CD4-positive, alpha-beta T cell treated with Interleukin-12 subunit alpha and Interleukin-12 subunit beta, for 1 hour (primary cell): ENCODE measurements around the gene TK2.
A peak's percentile ranks its signal among the peaks of the same experiment; 100 is the strongest.
"Not testable (repeated sequence)": the region's sequence is repeated elsewhere in the genome, so short reads cannot be mapped to it uniquely, and the experiment has no call there.

Experiments
- DNase-seq: peaks from one replicate; pipeline ENCODE4 v3.0.0-alpha.2; 2020

The TK2 gene

DNA sequence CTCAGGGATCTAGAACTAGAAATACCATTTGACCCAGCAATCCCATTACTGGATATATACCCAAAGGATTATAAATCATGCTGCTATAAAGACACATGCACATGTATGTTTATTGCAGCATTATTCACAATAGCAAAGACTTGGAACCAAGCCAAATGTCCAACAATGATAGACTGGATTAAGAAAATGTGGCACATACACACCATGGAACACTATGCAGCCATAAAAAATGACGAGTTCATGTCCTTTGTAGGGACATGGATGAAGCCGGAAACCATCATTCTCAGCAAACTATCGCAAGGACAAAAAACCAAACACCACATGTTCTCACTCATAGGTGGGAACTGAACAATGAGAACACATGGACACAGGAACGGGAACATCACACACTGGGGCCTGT lies 48.4 kb downstream of the TK2 start:
- DNase-seq = not testable (repeated sequence)

DNA sequence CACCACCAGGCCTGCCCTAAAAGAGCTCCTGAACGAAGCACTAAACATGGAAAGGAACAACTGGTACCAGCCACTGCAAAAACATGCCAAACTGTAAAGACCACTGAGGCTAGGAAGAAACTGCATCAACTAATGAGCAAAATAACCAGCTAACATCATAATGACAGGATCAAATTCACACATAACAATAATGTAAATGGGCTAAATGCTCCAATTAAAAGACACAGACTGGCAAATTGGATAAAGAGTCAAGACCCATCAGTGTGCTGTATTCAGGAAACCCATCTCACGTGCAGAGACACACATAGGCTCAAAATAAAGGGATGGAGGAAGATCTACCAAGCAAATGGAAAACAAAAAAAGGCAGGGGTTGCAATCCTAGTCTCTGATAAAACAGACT lies 52.0 kb downstream of the TK2 start:
- DNase-seq = not testable (repeated sequence)

DNA sequence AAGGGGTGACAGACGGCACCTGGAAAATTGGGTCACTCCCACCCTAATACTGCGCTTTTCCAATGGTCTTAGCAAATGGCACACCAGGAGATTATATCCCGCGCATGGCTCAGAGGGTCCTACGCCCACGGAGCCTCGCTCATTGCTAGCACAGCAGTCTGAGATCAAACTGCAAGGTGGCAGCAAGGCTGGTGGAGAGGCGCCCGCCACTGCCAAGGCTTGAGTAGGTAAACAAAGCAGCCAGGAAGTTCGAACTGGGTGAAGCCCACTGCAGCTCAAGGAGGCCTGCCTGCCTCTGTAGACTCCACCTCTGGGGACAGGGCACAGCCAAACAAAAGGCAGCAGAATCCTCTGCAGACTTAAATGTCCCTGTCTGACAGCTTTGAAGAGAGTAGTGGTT lies 53.7 kb downstream of the TK2 start:
- not testable (repeated sequence) for DNase-seq

DNA sequence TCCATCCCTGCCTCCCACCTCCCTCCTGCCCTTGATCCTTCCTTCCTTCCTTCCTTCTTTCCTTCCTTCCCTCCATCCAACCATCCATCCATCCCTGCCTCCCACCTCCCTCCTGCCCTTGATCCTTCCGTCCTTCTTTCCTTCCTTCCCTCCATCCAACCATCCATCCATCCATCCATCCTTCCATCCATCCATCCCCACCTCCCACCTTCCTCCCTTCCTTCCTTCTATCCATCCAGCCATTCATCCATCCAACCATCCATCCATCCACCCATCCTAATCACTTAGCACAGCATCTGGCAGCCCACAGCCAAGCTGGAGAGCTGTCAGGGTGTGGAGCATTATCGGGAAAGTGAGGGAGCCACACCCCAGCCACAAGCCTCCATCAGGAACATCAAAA lies 54.5 kb downstream of the TK2 start:
- DNase-seq = no peak

DNA sequence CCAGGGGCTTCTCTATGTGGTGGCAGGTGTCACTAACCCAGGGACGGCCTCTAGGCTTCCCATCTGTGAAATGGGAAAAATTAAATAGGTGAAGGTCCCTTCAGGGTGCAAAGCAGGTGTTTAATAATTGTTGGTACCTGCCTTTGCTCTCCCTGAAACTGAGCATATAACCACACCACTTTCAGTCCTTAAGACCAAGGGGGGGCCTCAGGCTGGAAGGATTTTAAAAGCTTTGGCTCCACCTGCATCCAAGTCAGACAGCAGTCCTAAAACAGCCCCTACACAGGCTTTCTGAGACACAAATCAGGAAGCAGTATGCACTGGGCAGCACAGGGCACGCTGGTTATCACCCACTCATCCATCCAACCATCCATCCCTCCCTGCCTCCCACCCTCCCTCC lies 55.0 kb downstream of the TK2 start:
- DNase-seq = no peak

DNA sequence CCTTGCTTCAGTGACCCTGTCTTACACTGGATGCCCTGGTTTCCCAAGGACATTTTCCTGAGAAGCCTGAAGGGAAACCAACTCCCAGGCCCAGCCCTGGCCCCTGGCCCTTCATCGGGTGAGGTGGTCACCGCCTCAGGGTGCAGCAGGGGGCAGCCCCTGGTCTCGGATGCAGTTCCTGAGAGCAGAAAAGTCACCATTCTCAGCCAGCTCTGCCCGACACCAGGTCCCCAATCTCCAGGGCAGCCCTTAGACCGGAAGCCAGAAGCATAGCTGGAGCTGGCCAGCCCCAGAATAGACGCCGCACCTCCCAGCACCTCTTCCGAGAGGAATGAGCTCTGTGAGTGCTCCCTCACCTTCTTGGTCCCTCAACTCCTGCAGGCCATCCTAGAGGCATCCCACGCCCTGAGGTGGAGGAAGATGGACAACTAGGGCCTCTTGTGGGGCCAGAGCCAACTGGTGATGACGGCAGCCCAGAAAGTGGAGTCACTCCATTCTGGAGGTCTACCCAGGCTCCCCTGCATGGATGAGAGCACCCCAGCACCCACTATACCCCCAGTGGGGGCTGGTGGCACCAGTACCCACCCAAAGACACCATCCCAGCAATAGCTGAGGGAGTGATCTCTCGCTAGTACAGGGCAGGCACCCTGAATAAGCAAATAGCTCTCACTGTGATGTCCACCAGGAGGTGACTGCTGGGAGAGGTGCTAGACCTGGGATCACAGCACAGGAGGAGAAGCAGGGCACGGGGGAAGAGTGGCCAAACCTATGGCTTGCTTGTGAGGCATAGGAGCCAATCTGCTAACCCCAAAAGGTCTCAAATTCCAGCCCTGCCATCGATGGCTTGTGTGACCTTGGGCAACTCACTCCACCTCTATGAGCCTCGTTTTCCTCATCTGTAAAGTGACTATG lies 56.2 kb downstream of the TK2 start:
- no peak for DNase-seq

DNA sequence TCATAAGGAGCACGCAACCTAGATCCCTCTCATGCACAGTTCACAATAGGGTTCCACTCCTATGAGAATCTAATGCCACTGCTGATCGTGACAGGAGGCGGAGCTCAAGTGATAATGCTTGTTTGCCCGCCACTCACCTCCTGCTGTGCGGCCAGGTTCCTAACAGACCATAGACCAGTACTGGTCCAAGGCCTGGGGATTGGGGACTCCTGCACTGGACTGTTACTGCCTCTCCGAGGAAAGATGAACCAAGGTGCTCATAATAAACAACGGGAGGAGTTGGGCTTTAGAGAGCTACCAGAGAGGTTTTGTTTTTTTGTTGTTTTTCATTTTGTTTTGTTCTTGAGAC lies 58.2 kb downstream of the TK2 start:
- no peak for DNase-seq

DNA sequence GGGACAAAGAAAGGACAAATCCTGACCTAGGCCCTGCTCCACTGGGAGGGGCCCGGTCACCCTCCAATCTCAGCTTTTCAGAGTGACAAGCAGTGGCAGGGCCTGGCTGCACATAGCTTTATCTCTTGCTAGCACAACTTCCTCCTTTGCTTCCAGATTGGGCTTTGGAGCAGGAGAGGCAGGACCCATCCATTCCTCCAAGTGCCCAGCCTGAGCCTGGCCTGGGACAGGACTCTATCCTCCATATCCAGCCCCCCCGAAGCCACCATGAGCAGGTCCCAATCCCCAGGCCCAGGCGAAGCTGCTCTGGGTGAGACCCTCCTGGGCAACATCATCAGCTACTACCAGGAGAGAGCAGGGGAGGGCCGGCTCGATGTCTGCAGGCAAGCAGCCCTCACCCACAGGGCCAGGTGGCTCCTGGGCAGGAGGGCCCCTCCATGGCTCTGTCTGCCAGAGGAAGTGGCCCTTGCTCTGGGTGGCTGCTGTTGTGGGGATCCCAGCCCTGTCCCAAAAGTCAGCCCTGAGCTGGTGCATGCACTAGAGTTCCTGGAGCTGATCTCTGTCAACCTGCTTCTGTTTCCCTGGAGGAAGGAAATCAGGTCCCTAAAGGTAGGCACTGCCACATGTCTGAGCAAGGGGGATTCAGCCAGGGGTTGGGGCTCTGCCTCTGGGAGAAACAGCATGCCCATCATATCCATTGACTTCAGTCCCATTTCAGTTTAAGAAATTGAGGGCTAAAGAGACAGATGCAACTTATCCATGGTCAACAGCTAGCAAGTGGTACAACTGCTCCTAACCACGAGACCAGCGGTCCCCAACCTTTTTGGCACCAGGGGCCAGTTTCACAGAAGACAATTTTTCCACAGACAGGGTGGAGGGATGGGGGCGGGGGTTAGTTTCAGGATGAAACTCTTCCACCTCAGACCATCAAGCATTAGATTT lies 58.9 kb downstream of the TK2 start:
- no peak for DNase-seq

DNA sequence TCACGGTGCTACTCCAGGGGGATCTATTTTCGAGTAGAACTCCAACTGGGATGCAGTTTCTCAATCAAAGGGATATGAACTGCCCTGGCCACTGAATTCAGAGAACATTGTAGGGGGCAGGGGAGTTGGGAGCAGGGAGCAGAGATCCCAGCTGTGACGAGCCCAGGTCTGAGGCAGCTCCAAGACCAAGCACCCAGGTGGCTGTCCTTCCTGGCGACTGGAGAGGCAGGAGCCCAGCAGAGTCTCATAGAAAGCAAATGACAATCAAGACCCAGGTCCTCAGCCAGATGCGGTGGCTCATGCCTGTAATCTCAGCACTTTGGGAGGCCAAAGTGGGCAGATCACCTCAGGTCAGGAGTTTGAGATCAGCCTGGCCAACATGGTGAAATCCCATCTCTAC lies 60.1 kb downstream of the TK2 start:
- DNase-seq = no peak

DNA sequence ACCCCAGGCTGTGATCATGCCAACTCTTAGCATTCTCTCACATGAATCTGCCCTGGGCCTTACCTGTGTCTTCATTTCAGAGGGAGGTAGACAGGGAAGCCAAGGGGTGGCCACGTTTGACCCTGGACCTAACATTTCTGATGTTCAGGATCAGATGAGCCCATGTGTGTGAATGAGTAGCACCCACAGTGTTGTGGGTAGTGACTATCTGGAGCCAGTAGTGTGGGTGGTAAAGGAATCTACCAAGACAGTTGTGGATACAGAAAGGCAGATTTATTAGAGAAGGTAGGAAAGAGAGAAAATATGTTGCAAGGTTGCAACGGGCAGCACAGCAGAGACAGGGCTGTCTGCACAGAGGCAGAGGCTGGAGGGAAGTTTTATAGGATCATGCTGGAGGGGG lies 60.5 kb downstream of the TK2 start:
- DNase-seq = no peak

DNA sequence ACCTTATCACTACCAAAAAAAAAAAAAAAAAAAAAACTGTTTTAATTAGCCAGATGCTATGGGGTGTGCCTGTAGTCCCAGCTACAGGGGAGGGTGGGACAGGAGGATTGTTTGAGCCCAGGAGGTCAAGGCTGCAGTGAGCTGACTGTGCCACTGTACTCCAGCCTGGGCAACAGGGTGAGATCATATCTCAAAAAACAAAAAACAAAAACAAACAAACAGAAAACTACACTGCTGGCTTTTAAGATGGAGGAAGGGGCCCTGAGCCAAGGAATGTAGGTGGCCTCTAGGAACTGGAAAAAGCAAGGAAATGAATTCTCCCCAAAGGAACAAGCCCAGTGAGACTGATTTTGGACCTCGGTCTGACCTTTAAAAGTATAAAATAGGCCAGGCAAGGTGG lies 61.4 kb downstream of the TK2 start:
- no peak for DNase-seq

DNA sequence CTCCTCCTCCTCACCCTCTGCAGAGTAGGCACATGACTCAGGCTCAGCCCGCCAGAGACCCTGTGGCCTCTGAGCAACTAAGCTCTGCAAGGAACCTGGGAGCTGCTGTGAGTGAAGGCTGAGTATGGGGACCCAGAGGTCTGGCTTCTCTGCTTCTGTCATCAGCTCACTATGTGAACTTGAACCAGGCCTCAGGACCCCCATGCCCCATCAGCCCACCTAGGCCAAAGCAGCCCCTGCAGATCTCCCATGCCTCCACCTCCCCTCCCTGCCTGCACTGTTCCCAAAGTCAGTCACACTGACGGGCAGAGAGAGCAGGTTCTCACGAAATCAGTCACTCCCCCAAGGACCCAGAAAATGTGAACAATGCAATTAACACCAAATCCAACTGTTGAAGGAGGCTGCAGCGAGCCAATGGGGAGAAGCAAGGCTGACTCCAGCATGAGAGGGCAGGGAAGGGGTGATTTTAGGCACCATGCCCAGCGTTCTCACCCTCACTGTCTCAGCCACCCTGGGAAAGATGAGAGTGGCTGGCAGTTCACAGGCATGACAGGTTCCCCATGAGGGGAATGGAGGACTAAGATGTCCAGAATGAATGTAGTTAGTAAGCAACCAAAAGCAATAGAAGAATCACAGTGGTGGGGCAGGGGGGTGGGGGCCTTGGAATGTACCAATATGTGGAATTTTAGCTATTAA lies 62.2 kb downstream of the TK2 start:
- no peak for DNase-seq

DNA sequence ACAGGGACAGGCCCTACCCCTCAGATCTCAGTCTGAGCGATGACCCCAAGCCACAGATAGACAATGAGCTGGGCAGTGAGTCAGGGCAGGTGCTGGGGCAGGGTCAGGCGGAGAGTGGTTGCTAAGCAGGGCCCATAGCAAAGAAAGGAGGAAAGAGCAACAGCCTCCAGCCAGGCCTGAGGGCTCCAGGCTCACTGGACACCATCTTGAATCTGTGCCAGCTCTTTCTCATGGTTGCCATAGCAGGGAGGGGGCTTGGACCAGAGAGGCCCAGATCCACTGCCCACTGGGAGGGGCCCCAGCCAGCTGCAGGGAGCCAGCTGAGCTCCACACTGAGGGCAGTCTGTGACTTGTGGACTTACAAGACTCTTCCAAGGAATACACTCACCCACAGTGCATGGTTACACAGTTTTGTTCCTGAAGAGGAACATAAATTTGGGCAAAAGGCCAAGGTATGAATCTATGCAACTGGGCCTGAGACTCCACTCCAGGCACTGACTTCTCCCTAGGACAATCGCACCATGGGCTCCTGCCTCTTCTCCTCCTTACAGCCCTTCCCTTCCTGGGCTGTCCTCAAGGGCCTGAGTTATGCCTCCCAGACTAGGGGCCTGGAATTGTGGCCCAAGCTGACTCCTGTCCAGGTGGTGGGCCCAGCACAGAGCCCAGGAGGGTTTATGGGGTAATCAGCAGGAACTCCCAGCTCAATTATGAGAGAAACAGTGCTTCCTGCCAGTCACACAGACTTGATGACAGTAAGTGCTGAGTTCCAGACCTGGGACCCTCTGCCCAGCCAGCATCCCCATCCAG lies 62.9 kb downstream of the TK2 start:
- no peak for DNase-seq

DNA sequence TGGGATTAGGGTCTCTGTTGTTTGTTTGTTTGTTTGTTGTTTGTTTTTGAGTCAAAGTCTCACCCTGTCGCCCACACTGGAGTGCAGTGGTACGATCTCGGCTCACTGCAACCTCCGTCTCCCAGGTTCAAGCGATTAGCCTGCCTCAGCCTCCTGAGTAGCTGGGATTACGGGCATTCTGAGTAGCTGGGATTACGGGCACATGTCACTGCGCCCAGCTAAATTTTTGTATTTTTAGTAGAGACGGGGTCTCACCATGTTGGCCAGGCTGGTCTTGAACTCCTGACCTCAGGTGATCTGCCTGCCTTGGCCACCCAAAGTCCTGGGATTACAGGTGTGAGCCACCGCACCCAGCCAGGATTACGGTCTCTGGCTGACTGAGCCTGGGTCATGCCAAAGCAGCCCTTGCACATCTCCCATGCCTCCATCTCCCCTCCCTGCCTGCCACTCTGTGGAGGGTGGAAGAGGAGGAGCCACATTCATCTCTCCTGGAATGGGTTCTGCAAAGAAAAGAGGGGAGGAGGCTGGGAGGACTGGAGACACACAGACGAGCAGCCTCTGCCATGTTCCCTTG lies 63.6 kb downstream of the TK2 start:
- no peak for DNase-seq

DNA sequence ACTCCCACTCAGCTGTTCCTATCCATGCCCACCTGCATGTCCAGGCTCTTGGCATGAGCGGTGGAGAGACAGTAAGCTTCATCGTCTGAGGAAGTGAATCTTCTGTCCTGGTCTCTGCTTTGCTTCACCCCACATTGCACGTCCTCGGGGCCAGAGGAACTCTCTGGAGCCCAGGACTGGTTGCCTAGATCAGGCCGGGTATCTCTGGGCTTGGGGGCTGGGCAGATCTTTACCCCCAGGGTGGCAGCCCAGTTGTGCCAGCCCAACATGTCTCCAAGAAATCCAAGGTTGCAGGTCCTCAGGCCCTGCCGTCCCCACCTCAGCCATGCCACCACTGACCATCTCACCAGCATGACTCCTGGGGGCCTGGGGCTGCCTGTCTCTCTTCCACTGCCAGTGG lies 64.5 kb downstream of the TK2 start:
- DNase-seq = no peak

DNA sequence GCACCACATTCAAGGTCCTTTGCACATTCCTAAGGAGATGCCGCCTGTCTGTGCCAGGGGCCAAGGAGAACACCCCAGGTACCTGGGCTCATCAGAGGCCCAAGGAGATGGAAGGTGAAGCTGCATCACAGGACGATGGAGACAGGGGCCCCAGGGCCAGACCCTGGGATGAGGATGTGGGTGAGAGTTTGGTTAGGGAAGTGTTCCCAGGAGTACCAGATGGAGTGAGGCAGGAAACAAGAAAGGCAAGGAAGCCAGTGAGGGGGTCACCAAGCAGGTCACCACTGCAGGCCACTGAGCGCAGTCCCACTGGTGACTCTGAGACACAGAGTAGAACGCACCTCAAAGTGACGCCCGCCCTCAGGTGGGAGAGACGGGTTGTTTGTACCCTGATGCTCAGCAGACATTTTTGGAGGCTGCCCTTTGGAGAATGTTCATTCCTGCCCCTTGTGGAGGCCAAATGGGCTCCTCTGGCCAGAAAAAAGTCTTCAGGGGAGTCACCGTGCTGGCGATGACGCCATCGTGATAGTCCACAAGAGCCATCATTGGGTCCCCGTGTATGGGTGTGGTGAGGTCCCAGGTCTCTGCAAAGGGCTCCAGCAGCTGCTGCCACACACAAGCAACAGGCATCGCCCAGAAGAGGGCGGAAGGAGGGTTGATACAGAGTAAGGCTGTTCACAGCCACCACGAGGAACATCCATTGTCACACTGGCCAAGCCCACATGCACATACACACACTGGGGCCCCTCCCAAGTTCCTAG lies 65.3 kb downstream of the TK2 start:
- DNase-seq = no peak

DNA sequence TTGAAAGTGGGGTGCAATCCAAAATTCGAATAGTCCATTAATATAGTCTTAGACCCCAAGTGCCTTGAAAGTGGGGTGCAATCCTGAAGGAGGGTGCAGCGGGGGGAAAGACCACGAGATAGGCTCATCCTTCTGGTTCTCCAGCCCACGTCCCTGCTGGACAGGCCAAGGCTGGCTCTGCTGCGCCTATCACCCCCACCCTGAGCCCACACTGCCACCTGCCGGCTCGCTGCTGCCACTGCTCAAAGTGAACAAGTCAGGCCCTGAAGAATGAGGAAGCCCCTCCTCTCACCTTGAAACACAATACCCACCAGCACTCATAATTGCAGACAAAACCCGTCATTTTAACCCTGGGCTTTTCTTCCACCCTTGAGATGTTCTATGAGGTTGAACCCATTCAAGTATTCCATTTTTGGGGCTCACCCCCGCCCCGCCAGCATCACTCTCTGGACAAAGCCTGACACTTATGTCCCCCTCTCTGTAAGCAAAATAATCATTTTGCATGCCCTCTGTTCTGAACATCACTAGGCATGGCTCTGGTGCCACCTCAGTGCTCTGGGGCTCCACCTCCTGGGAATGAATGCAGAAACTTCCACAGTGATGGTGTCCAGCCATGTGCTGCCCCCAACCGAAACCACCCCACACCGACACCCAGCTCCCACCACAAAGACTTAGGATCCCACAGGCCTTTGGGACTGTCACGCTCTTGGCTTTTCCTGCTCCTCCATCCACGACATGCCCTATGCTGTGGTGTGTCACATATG lies 66.1 kb downstream of the TK2 start:
- peak; percentile 75 for DNase-seq

DNA sequence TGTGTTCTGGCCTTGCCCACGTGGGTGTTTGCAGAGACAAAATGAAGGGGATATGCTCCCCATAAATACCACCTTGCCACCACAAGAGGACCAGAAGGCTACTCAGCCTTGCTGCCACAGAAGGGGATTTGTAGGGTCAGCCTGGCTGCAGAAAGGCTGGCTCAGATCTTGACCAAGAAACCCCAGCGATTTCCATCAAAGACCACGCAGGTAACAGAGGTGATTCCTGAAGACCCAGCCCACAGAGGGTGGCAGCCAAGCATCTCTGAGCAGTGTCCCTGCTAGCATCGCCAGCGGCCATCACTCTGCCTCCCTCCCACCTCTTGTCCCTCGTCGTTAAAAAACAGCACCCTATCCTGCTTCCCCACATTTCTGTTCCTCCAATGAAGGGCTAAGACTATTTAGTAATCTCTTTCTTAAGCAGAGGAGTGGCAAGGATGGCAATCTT lies 68.0 kb downstream of the TK2 start:
- no peak for DNase-seq

DNA sequence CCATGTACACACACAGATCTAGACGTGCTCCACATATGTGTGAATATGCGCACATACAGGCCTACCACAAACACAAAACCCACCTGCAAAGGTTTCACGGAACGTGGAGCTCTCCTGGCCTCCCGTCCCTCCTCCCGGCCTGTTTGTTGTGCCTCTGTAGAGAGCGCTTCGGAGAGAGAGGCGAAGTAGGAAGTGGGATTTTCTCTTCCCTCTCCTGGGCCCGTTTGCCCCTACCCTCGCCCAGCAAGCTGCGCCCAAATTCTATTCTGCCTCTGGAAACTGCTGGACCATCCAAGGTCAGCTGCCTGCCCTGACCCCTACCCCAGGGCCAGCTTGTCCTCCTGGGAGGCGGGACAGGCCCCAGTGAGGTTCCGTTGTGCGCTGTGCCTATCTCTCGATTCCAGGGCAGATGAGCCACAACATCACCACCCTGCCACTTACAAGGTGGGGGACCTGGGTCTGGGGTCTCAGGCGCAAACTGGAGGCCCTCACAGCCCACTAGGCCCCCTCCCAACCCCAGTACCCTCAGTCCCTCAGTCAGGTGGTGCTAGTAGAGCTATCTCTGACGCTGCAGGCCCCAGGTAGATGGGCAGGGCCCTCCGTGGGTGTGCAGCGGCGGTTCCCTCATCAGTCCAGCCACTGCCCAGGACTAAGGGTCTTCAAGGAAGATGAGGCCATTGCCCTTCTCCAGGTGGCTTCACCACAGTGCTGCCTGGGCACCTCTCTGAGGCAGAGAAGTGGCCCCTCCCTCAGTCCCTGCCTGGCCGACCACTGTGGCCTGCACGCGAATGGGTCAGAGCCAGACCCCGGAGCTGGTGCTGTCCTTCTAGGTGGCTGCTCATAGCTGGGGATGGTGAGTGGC lies 68.6 kb downstream of the TK2 start:
- DNase-seq = no peak
